HepG2 (cell line): ENCODE measurements around the gene IFNLR1. TPM values are rescaled to one million over a fixed set of nuclear protein-coding genes. Genes with fewer than 3 reads are reported as not detected.

Source experiments
- BRD4 ChIP-seq: sonication (generic); formaldehyde crosslinking; IDR thresholded peaks from 2 replicates; pipeline ENCODE4 v1.4.0; 2020; ENCODE audit warnings: missing genetic modification reagents
- CBFB ChIP-seq: sonication (generic); formaldehyde crosslinking; IDR thresholded peaks from 2 replicates; pipeline ENCODE4 v1.4.0; 2020; ENCODE audit warnings: missing genetic modification reagents
- CENPX ChIP-seq: sonication (generic); formaldehyde crosslinking; IDR thresholded peaks from 2 replicates; pipeline ENCODE4 v1.9.0; 2021; ENCODE audit warnings: mild to moderate bottlenecking, missing genetic modification reagents, moderate library complexity
- FOXA3 ChIP-seq: IDR thresholded peaks from 2 replicates; pipeline ENCODE4 v1.6.1; 2016; ENCODE audit warnings: missing genetic modification reagents, missing compliant biosample characterization
- FOXP1 ChIP-seq, 2 experiments: fragments of 450-650 bp in 1 of 2; IDR thresholded peaks; 2 replicates each; pipeline ENCODE4 v1.6.1; 2017 to 2018; ENCODE audit warnings: antibody characterized with exemption in 1 of 2
- GTF2F1 ChIP-seq: fragments of 150-350 bp; IDR thresholded peaks from 2 replicates; pipeline ENCODE4 v1.6.1; 2014; ENCODE audit warnings: low read length
- KLF9 ChIP-seq: IDR thresholded peaks from 2 replicates; pipeline ENCODE4 v1.6.1; 2016; ENCODE audit warnings: low read depth
- KMT2A ChIP-seq: sonication (generic); formaldehyde crosslinking; IDR thresholded peaks from 2 replicates; pipeline ENCODE4 v1.4.0; 2020; ENCODE audit warnings: missing genetic modification reagents
- MAFG ChIP-seq: sonication (generic); formaldehyde crosslinking; IDR thresholded peaks from 2 replicates; pipeline ENCODE4 v1.5.1; 2020; ENCODE audit warnings: mild to moderate bottlenecking, missing genetic modification reagents
- MBNL3 ChIP-seq: fragments of 250-450 bp; sonication (Bioruptor Pico); conservative IDR thresholded peaks from 2 replicates; pipeline ENCODE4 v1.8.0; 2022; ENCODE audit warnings: mild to moderate bottlenecking, inconsistent platforms
- MYNN ChIP-seq: sonication (generic); formaldehyde crosslinking; IDR thresholded peaks from 2 replicates; pipeline ENCODE4 v1.4.0; 2020; ENCODE audit warnings: mild to moderate bottlenecking, low read depth, missing genetic modification reagents
- PHF8 ChIP-seq: sonication (generic); formaldehyde crosslinking; IDR thresholded peaks from 2 replicates; pipeline ENCODE4 v1.5.0; 2020; ENCODE audit warnings: missing genetic modification reagents
- RARA ChIP-seq: IDR thresholded peaks from 2 replicates; pipeline ENCODE4 v1.6.1; 2016; ENCODE audit warnings: missing genetic modification reagents, missing compliant biosample characterization
- RBM22 ChIP-seq: fragments of 200-400 bp; formaldehyde crosslinking; optimal IDR thresholded peaks from 2 replicates; pipeline ENCODE3; 2017; ENCODE audit warnings: mild to moderate bottlenecking, low read length, moderate library complexity
- RCOR2 ChIP-seq: IDR thresholded peaks from 2 replicates; pipeline ENCODE4 v1.6.1; 2016; ENCODE audit warnings: missing biosample characterization, missing genetic modification reagents
- RXRA ChIP-seq: sonication (generic); formaldehyde crosslinking; IDR thresholded peaks from 2 replicates; pipeline ENCODE4 v1.5.1; 2020; ENCODE audit warnings: missing genetic modification reagents
- SMAD9 ChIP-seq: sonication (generic); formaldehyde crosslinking; IDR thresholded peaks from 2 replicates; pipeline ENCODE4 v1.5.1; 2020; ENCODE audit warnings: mild to moderate bottlenecking, missing genetic modification reagents
- SMARCC2 ChIP-seq: fragments of 450-650 bp; IDR thresholded peaks from 2 replicates; pipeline ENCODE4 v1.6.1; 2017; ENCODE audit warnings: antibody characterized with exemption, mild to moderate bottlenecking
- SP1 ChIP-seq, 2 experiments: fragments of 450-650 bp in 1 of 2; sonication (generic) in 1 of 2; formaldehyde crosslinking in 1 of 2; IDR thresholded peaks; 2 replicates each; pipeline versions ENCODE4 v1.4.0 to v1.6.1; 2016 to 2020; ENCODE audit warnings: missing genetic modification reagents in 1 of 2
- ZBTB1 ChIP-seq: sonication (generic); formaldehyde crosslinking; IDR thresholded peaks from 2 replicates; pipeline ENCODE4 v1.4.0; 2020; ENCODE audit warnings: missing genetic modification reagents, borderline replicate concordance
- ZFP36L2 ChIP-seq: sonication (generic); formaldehyde crosslinking; IDR thresholded peaks from 2 replicates; pipeline ENCODE4 v1.4.0; 2020; ENCODE audit warnings: missing genetic modification reagents
- ZIK1 ChIP-seq: sonication (generic); formaldehyde crosslinking; IDR thresholded peaks from 2 replicates; pipeline ENCODE4 v1.5.0; 2020; ENCODE audit warnings: mild to moderate bottlenecking, low read depth, missing genetic modification reagents, borderline replicate concordance
- ZKSCAN1 ChIP-seq: fragments of 150-350 bp; IDR thresholded peaks from 2 replicates; pipeline ENCODE4 v1.6.1; 2014; ENCODE audit warnings: low read length
- ZNF207 ChIP-seq: fragments of 450-650 bp; IDR thresholded peaks from 2 replicates; pipeline ENCODE4 v1.6.1; 2016; ENCODE audit warnings: antibody characterized with exemption, borderline replicate concordance
- ZNF224 ChIP-seq: sonication (generic); formaldehyde crosslinking; IDR thresholded peaks from 2 replicates; pipeline ENCODE4 v1.5.0; 2020; ENCODE audit warnings: mild to moderate bottlenecking, missing genetic modification reagents
- ZNF263 ChIP-seq: sonication (generic); formaldehyde crosslinking; IDR thresholded peaks from 2 replicates; pipeline ENCODE4 v1.4.0; 2020; ENCODE audit warnings: missing genetic modification reagents
- ZNF296 ChIP-seq: sonication (generic); formaldehyde crosslinking; conservative IDR thresholded peaks from 2 replicates; pipeline ENCODE4 v1.5.0; 2020; ENCODE audit warnings: mild to moderate bottlenecking, missing genetic modification reagents
- ZNF652 ChIP-seq: IDR thresholded peaks from 2 replicates; pipeline ENCODE4 v1.6.1; 2016; ENCODE audit warnings: low read depth, borderline replicate concordance
- ZNF768 ChIP-seq: sonication (generic); formaldehyde crosslinking; IDR thresholded peaks from 2 replicates; pipeline ENCODE4 v1.4.0; 2020; ENCODE audit warnings: missing genetic modification reagents
- ZNF773 ChIP-seq: sonication (generic); formaldehyde crosslinking; IDR thresholded peaks from 2 replicates; pipeline ENCODE4 v1.4.0; 2020; ENCODE audit warnings: missing genetic modification reagents, borderline replicate concordance
- ZNF850 ChIP-seq: sonication (generic); formaldehyde crosslinking; conservative IDR thresholded peaks from 2 replicates; pipeline ENCODE4 v1.9.0; 2021; ENCODE audit warnings: mild to moderate bottlenecking, missing genetic modification reagents
- ZSCAN31 ChIP-seq: sonication (generic); formaldehyde crosslinking; IDR thresholded peaks from 2 replicates; pipeline ENCODE4 v1.5.0; 2020; ENCODE audit warnings: low read depth, mild to moderate bottlenecking, missing genetic modification reagents
- polyA plus RNA-seq, 8 experiments: library from polyadenylated mRNA; depleted of rRNA in 3 of 8; stranded (reverse) in 7 of 8; unstranded in 1 of 8; fragments of >200 nt; fragmentation: Illumina TruSeq in 4 of 8; extraction: Trizol in 4 of 8; gene quantifications; 2 replicates each; pipeline versions ENCODE4 v1.2.1 to v1.2.3, GENCODE V29; 2011 to 2016; ENCODE audit warnings: low read depth in 4 of 8, missing spikeins in 1 of 8, mixed read lengths in 1 of 8; ENCODE audit not compliant: insufficient read depth in 1 of 8
- total RNA-seq, 5 experiments: library from RNA; depleted of rRNA; stranded (reverse); fragments of >200 nt; fragmentation: Illumina TruSeq; extraction: Trizol; gene quantifications; 2 replicates each; pipeline ENCODE4 v1.2.3, GENCODE V29; 2016; ENCODE audit warnings: low read depth in 1 of 5
- TF ChIP-seq, protein P1 (sequence below): sonication (generic); formaldehyde crosslinking; IDR thresholded peaks from 2 replicates; pipeline ENCODE4 v1.5.0; 2020; ENCODE audit warnings: mild to moderate bottlenecking, missing genetic modification reagents
- TF ChIP-seq, protein P2 (sequence below): sonication (generic); formaldehyde crosslinking; IDR thresholded peaks from 2 replicates; pipeline ENCODE4 v1.8.0; 2022; ENCODE audit warnings: mild to moderate bottlenecking, missing genetic modification reagents

Gene IFNLR1
- total and polyA plus RNA-seq, 2 of the 13 experiments (the other 11 are each of a cell fraction or from before 2014, with no cell fraction given), result 3.8 to 8.5 TPM

DNA sequence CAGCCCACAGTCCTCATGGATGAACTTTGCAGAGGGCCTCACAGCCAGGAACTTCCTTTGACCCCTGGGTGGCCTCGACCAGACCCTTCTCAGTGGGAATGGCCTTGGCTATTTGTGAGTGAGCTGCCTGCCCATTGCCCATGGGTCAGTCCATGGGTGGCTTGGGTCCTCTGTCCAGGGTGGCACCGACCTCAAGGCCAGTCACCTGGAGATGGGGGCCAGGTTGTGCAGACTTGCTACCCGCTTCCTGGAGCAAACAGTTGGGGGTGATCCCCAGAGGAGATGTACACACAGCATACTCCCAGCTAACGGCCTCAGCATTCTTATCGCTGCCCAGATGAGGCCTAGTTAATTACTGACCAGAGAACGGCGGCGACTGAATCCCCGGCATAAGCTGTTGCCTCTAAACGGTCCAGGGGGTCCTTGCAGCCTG lies 23.1 kb upstream of the IFNLR1 start (continued):
- no peak for TF ChIP-seq ZNF652 (CRISPR knock-in tag)
- TF ChIP-seq ZKSCAN1, result no peak
- 0 out of 2 replicates have a peak, but pooled peaks have one; percentile 16 for TF ChIP-seq FOXA3
- no peak for TF ChIP-seq ZNF850 (CRISPR knock-in tag)
- TF ChIP-seq ZNF768 (CRISPR knock-in tag), result no peak
- TF ChIP-seq MBNL3, result no peak
- 0 out of 2 replicates have a peak, but pooled peaks have one; percentile 45 for TF ChIP-seq ZIK1 (CRISPR knock-in tag)
- no peak for TF ChIP-seq RCOR2
- TF ChIP-seq FOXP1 (IDR thresholded peaks at IDR 0.05), result no peak
- 0 out of 2 replicates have a peak, but pooled peaks have one; percentile 11 for TF ChIP-seq FOXP1 (CRISPR knock-in tag; IDR thresholded peaks at IDR 0.05)
- no peak for TF ChIP-seq BRD4 (CRISPR knock-in tag)
- TF ChIP-seq ZNF224 (CRISPR knock-in tag), result no peak
- TF ChIP-seq ZNF773 (CRISPR knock-in tag), result no peak
- no peak for TF ChIP-seq GTF2F1
- peak; percentile 76; the same call in 1 of the 2 replicates for TF ChIP-seq RXRA (CRISPR knock-in tag)
- TF ChIP-seq PHF8 (CRISPR knock-in tag), result peak; percentile 42
- no peak; the same call in 1 of the 2 replicates for TF ChIP-seq ZNF296 (CRISPR knock-in tag)
- no peak for TF ChIP-seq ZFP36L2 (CRISPR knock-in tag)
- TF ChIP-seq KLF9 (CRISPR knock-in tag), result no peak
- no peak for TF ChIP-seq CENPX (CRISPR knock-in tag)
- no peak for TF ChIP-seq MYNN (CRISPR knock-in tag)
- TF ChIP-seq MAFG (CRISPR knock-in tag), result no peak
- no peak for TF ChIP-seq ZBTB1 (CRISPR knock-in tag)
- TF ChIP-seq, protein P1, sequence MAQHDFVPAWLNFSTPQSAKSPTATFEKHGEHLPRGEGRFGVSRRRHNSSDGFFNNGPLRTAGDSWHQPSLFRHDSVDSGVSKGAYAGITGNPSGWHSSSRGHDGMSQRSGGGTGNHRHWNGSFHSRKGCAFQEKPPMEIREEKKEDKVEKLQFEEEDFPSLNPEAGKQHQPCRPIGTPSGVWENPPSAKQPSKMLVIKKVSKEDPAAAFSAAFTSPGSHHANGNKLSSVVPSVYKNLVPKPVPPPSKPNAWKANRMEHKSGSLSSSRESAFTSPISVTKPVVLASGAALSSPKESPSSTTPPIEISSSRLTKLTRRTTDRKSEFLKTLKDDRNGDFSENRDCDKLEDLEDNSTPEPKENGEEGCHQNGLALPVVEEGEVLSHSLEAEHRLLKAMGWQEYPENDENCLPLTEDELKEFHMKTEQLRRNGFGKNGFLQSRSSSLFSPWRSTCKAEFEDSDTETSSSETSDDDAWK (CRISPR knock-in tag), result no peak
- no peak for TF ChIP-seq ZNF207
- no peak for TF ChIP-seq KMT2A (CRISPR knock-in tag)
- no peak for TF ChIP-seq SMARCC2
- TF ChIP-seq, protein P2, sequence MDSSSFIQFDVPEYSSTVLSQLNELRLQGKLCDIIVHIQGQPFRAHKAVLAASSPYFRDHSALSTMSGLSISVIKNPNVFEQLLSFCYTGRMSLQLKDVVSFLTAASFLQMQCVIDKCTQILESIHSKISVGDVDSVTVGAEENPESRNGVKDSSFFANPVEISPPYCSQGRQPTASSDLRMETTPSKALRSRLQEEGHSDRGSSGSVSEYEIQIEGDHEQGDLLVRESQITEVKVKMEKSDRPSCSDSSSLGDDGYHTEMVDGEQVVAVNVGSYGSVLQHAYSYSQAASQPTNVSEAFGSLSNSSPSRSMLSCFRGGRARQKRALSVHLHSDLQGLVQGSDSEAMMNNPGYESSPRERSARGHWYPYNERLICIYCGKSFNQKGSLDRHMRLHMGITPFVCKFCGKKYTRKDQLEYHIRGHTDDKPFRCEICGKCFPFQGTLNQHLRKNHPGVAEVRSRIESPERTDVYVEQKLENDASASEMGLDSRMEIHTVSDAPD (CRISPR knock-in tag), result no peak
- TF ChIP-seq RARA (CRISPR knock-in tag), result peak; percentile 91
- no peak for TF ChIP-seq RBM22
- TF ChIP-seq ZSCAN31 (CRISPR knock-in tag), result 0 out of 2 replicates have a peak, but pooled peaks have one; percentile 48
- no peak for TF ChIP-seq SMAD9 (CRISPR knock-in tag)
- no peak for TF ChIP-seq SP1 (IDR thresholded peaks at IDR 0.05)
- no peak for TF ChIP-seq SP1 (CRISPR knock-in tag; IDR thresholded peaks at IDR 0.05)
- TF ChIP-seq ZNF263, result no peak
- no peak for TF ChIP-seq CBFB (CRISPR knock-in tag)
